Stimulated activated CD8-positive, alpha-beta memory T cell treated with anti-CD3 and anti-CD28 coated beads, Interleukin-7, amount 100 ng/mL, for 1 hour (primary cell): ENCODE results near the gene H2BW2.
"Not testable (repeated sequence)": the region's sequence is repeated elsewhere in the genome, so short reads cannot be mapped to it uniquely, and the experiment has no call there.

Experiments
- DNase-seq, 2 donors: peaks; one replicate each; pipeline ENCODE4 v3.0.0-alpha.2; 2020; ENCODE audit warnings: low read depth in 2 of 2

H2BW2 gene

GRCh38 chrX:104039689-104040505 lies at the start of gene H2BW2:
Gene H2BW2, plus strand, starts transcription at chrX:104039956. Its CDS starts 39 bp downstream, at chrX:104039995.
- no peak for DNase-seq

DNA sequence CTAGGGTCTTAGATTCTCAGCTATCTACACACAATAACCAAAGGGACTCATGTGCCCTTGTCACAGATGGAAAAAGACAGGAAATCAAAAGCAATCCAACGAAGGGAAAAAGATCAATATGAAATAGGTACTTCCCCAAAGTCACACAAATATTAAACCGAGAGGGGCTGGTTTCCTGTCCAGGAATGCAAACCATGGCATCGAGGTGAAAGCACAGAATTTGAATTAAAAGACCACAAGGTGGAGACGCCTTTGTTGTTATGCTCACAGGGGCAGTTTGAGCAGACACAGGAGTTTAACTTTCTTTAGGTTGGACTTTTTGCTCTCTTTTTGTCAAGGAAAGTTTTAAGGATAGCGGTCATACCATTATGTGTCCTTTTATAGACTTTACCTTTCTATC lies 40.5 kb upstream of the H2BW2 start:
- no peak for DNase-seq

GRCh38 chrX:104008831-104009230 lies 30.9 kb upstream of the H2BW2 start:
- no peak for DNase-seq

DNA sequence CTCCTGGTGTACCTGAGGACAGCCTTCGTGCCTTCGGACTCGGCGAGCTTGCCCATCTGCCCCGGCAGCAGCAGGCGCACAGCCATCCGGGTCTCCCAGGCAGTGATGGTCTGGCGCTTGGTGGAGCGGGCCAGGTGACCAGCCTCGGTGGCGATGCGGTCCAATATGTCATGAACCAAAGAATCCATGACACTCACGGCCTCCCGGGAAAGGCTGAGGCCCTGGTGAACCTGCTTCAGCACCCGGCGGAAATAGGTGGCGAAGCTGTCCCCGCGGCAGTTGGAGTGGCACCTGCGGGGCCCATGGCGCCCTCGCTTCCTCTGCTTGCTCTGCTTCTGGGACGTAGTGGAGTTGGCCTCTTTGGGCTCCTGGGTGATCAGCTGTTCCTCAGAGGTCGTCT lies 26.6 kb upstream of the H2BW2 start:
- no peak for DNase-seq

- DNase-seq, result no peak
Measured at GRCh38 chrX:104013606-104014005, 26.1 kb upstream of the H2BW2 start, which contains the start of gene H2BW1. Gene H2BW1, minus strand, starts transcription at chrX:104013708. Its CDS starts 132 bp downstream, at chrX:104013576.

DNA sequence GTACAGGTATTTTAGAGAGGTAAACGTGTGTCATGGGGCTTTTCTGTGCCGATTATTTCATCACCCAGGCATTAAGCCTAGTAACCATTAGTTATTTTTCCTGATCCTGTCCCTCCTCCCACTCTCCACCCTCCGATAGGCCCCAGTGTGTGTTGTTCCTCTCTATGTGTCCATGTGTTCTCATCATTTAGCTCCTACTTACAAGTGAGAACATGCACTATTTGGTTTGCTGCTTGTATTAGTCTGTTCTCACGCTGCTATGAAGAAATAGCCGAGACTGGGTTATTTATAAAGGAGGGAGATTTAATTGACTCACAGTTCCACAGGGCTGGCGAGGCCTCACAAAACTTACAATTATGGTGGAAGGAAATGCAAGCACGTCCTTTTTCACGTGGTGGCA lies 24.2 kb upstream of the H2BW2 start:
- not testable (repeated sequence) for DNase-seq

DNA sequence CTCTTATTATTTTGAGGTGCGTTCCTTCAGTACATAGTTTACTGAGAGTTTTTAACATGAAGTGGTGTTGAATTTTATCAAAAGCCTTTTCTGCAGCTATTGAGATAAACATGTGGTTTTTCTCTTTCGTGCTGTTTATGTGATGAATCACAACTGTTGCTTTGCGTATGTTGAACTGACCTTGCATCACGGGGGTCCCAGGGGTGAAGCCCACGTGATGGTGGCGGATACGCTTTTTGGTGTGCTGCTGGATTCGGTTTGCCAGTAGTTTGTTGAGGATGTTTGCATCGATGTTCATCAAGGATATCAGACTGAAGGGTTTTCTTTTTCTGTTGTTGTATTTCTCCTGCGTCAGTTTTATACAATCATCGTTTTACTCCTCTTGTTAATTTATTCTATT lies 21.6 kb upstream of the H2BW2 start:
- no peak for DNase-seq

DNA sequence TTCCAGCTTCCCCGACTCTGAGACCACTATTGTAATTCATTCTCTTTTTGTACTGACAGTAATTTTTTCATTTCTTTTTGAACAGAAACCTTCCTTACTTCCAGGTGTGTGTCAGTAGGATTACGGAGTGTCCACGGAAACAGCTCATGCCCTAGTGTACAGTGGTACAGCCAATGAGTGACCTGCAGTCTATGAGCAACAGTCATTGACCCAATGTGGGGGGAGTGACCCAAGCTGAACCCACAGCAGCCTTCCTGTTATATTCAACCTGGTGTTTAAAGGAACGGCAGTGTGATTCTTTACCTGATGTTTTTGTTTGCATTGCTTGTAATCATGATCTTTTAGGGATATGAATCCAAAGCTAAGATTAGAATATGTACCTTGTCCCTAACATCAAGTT lies 1.2 kb downstream of the H2BW2 start:
- no peak for DNase-seq

DNA sequence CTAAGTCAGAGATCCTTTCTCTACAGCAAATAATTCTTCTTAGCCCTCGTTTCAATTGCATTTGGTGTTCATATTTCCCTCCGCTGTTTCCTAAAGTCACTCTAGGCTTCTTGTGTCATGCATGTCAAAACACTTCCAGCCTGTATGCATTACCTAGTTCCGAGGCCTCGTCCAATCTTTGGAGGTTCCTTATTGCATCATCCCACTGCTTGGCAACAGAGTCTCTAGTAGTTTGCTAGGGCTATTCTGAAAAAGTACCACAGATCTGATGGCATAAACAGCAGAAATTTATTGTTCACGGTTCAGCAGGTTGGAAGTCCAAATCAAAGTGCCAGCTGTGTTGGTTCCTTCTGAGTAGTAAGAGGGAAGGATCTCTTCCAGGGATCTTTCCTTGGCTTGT lies 5.9 kb downstream of the H2BW2 start:
- no peak for DNase-seq

DNA sequence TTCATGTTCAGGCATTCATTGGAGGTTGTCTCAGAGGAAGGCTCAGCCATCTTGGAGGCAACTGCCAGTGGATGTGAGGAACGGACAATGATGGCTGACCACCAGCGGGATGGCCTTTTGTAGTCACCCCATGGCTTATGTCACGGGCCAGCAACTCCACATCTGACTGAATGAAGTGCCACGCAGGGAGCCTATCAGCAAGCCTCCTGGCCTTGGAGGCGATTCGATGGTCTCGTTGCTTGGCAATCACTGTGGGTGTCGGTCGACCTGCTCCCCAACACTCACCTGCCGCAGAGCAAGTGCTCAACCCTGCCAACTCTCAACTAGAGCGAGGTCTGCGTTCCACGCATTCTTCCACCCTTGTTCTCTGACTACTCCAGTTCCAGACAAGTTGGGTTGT lies 7.4 kb downstream of the H2BW2 start:
- DNase-seq, result no peak

GRCh38 chrX:104054956-104055355 lies 15.2 kb downstream of the H2BW2 start:
- DNase-seq, result not testable (repeated sequence)

DNA sequence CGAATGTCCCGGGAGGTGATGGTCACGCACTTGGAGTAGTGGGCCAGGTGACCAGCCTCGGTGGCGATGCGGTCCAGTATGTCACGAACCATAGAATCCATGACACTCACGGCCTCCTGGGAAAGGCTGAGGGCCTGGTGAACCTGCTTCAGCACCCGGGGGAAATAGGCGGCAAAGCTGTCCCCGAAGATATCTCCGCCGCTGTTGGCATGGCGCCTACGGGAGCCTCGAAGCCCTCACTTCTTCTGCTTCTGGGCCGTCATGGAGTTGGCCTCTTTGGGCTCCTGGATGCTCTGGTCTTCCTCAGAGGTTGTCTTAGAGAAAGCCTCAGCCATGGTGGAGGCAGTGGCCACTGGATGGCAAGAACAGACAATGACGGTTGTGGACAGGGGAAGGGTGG lies 22.9 kb downstream of the H2BW2 start:
- not testable (repeated sequence) for DNase-seq

DNA sequence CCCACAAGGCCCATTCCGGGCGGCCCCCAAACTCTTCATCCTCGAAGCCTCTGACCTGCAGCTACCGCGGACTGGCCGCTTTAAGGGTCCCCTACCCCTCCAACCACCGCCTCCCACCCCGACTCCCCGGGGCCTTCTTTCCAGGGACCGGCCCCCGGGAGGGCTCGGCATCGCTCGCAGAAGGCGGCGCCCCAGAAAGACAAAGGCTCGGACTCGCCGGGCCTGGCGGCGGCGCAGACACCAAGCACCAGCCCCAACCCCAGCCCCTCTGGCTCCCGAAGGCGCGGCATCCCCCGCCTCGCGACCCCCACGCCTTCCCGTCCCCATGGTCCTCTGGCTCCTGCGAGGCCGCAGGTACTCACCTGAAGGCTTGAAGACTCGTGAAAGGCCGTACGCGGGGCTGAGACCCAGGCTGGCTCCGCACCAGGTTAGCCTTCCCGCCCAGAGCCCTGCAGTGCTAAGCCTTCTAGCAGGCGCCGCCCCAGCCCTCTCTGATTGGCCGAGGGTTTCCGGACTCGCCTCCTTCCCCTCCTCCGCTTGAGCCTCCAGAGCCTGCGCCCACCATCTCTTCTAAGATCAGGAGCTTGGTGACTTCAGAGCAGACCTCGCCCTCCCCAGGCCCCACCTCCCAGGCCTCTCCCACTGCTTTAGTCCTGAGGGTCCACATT lies 36.2 kb downstream of the H2BW2 start, which contains the start of gene TMSB15C:
Gene TMSB15C (minus strand): TSS at position 459 of the 668 bp plus-strand sequence.
- DNase-seq, result not testable (repeated sequence)

DNA sequence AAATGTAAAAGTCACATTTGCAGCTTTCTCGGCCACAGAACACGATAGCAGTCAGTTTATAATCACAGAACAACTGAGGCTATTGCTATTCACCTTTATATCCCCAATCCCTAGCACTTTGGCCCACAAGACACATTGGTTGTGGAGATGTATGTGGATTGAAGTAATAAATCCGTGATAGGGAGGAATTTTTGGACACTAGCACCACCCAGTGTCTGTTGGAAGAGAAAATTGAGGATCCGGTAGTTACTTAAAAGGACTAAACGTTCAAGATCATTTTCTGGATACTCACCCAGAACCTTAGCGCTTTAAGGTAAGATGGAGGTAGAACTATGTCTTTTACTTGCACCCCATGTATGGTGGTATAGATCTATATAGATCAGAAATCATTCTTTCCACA lies 38.1 kb downstream of the H2BW2 start:
- not testable (repeated sequence) for DNase-seq

GRCh38 chrX:104084063-104084462 lies 44.3 kb downstream of the H2BW2 start:
- no peak for DNase-seq

GRCh38 chrX:104084534-104085277 lies 45.0 kb downstream of the H2BW2 start:
- DNase-seq, result no peak

- DNase-seq, result no peak
Measured at GRCh38 chrX:104085477-104085876, 45.7 kb downstream of the H2BW2 start.

GRCh38 chrX:104085919-104086318 lies 46.2 kb downstream of the H2BW2 start:
- no peak for DNase-seq
